NT2/D1 (cell line): ENCODE results near the gene UBL3.

Source experiments
- YY1 ChIP-seq: IDR thresholded peaks from 2 replicates; pipeline ENCODE4 v1.6.1; 2011; ENCODE audit not compliant: insufficient read length, insufficient read depth
- ZNF274 ChIP-seq: IDR thresholded peaks from 2 replicates; pipeline ENCODE4 v1.6.1; 2011; ENCODE audit warnings: mild to moderate bottlenecking, low read depth, low read length

GRCh38 chr13:29774830-29775229, 75.6 kb downstream of the UBL3 start:
- TF ChIP-seq ZNF274 (no peak), YY1 (no peak)
